NCI-H345 treated with DMSO at 0.1 percent for 48 hours (cell line): Measurements from ENCODE around the gene HIVEP3.
A peak's percentile ranks its signal among the peaks of the same experiment; 100 is the strongest.

ENCODE experiments used
- DNase-seq: peaks from one replicate; lab custom pipeline; 2025; ENCODE audit not compliant: unreplicated experiment; lab: John Stamatoyannopoulos, UW

HIVEP3 gene

DNA sequence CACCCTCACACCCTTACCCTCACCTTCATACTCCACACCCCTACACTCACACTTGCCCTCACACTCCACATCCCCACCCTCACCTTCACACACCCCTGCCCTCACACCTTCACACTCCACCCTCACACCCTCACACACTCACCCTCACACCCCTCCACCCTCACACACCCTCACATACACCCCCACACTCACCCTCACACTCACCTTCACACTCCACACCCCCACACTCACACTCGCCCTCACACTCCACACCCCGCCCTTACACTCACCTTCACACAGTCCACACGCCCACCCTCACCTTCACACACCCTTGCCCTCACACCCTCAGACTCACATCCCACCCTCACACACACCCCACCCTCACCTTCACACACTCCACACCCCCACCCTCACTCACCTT, 390.6 kb downstream of the HIVEP3 start:
- no peak for DNase-seq

DNA sequence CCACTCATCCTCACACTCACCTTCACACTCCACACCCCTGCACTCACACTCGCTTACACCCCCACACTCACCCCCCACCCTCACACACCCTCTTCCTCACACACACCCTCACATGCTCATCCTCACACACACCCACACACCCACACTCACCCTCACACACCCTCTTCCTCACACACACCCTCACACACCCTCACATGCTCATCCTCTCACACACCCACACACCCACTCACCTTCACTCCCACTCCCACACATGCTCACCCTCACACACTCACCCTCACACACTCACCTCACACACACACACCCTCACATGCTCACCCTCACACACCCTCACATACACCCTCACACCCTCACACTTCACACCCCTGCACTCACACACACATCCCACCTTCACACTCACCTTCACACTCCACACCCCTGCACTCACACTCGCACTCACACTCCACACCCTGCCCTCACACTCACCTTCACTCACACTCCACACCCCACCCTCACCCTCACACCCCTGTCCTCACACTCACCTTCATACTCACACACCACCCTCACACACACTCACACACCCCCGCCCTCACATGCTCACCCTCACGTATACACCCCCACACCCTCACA, 391.7 kb downstream of the HIVEP3 start:
- no peak for DNase-seq

DNA sequence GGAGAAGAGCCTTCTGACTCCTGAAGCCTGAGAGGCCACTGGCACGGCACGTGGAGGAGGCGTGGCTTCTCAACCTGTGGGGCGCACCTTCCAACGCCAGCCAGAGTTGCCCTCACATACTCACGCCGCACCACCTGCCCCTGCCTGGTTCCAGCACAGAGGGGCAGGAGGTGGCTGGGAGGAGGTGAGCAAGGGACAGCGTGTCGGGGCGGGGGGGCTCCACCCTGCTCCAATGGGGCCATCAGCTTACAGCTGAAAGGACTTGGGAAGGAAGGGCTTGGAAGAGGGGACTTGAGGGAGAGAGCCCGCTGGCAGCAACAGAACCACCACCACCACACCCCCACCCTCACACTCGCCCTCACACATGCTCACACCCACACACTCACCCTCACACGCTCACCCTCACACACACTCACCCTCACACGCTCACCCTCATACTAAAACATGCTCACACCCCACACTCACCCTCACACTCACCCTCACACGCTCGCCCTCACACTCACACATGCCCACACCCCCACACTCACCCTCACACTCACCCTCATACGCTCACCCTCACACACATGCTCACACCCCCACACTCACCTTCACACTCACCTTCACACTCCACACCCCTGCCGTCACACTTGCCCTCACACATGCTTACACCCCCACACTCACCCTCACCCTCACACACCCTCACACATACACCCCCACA, 392.7 kb downstream of the HIVEP3 start:
- no peak for DNase-seq

DNA sequence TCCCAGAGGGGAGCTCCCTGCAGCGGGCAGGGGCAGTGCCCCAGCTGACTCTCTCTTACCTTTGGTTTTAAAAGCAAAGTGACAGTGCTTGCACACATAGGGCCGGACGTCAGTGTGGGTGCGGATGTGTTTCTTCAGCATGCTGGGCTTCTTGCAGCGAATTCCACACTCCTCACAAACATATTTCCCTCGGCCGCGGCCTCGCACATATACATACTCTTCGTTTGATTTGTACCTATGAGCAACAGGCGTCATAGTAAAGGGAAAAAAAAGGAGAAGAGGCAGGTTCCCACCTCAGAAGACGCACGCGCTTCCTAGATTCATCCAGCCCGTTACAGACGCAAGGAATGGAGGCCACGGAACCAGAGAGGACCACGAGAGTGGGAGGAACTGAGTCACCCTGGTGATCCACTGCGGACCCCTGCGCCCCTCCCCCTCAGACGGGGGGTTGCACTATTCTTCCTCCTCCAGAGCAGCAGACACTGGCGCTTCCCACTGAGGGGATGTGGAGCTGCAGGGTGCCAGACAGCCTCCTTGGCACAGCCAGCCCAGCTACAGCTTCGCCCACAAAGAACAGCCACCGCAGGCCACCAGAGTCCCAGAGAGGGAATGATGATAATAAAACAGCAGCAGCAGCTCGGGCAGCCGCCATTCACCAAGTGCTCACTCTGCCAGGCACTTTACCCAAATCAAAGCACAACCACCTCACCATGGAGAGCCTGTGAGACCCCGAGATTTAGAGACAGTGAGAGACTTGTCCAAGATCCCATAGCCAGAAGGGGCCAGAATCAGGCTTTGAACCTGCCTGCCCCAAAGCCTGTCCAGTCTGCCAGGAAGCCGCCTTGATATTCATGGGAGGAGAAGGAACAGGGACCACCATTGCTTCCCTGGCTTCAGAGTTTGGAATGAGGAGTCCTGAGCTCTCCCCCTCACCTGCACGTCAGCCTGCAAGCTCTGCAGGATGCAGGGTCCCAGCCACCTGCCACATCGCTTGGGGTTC, 393.7 kb downstream of the HIVEP3 start:
- no peak for DNase-seq

DNA sequence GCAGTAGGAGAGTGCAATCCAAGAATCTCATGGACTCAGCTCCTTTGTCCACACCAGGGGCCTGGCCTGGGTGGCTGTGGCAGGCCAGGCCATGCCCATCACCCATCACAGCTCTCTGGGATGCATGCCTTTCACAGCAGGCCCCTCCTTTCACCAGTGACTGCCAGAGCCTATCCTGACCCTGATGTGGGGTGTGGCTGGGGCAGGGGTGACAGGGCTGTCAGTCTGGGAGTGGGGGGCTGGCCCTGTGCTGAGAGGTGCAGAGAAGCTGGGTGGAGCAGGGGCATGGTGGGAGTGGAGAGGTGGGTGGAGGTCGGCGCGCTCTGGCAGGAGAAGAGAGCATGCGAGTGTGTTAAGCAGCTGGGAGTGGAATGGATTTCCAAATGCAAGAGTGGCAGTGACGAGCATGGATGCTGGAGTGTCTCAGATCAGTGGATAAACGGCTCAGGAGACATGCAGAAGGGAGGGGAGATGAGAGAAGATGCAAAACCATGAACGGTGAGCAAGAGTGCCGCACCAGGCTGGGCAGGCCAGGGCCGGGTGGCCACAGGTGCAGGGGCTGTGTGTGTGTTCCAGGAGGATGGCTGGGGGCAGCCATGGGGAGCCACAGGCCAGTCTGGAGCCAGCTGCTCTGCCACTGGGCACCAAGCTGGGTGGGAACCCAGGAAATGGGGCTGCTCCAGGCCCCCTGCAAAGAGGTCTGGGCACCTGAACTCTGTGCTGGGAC, 394.6 kb downstream of the HIVEP3 start:
- DNase-seq = no peak

DNA sequence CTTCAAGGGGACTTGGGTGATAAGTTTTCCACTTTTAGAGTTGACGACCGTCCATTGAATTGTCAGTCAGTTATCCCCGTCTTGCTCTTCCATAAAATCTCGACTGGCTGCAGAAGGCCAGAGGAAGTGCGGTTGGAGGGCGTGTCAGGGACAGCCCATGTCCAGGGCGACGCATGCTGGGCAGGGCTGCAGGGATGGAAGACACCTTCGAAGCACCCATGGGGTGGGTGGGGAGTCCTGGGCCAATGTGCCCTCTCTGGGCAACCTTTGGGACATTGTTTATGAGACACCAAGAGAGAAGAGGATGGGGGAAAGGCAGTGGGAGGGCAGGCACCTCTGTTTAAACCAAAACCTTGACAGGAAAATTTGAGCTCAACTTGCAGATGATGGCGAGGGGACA, 395.7 kb downstream of the HIVEP3 start:
- no peak for DNase-seq

DNA sequence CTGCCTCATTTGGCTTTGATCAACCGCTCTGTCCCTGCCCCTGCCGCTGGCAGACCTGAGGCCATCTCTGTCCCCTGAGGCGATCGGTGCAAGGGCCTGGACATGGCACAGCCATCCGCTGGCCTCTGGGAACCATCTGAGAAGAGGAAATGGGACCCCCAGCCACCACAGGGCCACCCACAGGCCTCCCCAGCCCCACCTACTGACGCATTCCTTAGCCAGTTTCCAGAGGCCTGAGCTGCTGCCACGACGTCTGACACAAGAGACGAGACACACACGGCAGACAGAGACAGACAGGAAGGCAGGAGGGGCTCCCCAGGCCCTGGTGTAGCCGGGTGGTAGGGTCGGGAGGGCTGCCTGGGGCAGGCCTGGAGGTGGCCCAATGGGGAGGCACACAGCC, 397.0 kb downstream of the HIVEP3 start:
- no peak for DNase-seq

DNA sequence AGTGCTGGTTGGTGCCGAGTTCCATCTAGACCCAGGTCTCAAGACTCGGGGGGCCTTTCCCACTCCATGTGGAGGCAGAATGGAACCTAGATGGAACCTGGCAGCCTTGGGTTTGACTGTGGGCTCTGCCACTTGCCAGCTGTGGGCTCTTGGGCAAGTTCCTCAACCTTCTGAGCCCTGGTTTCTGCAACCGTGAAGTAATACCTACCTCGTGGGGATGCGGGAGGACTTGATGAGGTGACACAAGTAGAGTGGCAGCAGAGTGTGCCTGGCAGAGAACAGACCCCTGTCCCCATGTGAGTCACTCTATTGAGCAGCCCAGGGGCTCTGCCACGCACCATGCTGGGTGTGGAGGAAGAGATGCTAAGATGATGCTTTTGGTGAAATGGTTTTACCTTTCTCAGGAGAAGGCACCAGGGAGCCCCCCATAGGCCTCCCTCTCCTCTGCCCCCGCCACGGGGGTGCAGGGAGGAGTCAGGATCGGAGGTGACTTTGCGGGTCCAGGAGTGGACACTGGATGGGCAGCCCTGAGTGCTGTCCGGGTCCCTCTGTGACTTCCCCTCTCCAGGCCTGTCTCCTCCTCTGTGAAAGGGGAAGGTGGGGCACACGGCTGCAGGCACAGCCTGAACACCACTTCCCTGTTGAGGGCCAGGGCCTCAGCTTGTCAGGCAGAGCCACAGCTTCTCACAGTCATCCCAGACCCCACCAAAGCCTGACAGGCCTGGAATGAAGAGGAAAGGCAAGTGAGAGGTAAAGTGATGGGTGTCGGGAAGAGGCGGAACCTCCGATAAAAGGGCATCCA, 397.6 kb downstream of the HIVEP3 start:
- DNase-seq = no peak

DNA sequence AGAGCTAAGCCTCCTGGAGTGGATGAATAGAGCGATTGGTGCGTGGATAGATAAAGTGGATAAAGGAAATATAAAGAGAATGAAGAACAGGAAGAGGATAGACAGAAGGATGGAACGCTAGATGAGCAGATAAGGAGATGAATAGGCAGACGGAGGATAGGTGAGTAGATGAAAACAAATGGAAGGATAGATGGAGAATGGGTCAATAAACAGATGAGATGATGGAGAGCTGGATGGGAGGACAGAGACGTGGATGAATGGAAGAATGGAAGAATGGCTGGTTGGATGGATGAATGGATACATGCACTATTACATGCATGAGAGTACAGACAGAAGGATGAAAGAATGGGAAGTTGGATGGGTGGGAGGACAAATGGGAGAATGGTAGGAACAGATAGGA, 399.1 kb downstream of the HIVEP3 start:
- DNase-seq = no peak

DNA sequence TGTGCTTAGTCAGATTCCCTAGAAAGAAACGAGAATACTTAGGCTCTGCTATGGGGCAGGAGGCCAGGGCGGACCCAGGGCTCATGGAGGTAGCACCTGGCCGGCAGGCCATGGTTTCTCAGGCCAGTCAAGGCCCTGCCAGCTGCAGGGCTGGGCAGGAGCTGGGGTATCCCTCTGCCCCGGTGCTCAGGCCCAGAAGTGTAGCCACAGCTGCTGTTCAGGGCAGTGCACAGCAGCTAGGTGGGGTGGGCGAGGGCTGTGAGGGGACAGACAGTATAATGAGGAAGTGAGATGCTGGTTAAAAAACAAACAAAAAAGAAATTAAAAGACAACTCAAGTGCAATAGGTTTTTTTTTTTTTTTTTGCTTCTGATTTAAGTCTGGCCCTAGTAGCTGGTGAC, 400.3 kb downstream of the HIVEP3 start:
- no peak for DNase-seq

DNA sequence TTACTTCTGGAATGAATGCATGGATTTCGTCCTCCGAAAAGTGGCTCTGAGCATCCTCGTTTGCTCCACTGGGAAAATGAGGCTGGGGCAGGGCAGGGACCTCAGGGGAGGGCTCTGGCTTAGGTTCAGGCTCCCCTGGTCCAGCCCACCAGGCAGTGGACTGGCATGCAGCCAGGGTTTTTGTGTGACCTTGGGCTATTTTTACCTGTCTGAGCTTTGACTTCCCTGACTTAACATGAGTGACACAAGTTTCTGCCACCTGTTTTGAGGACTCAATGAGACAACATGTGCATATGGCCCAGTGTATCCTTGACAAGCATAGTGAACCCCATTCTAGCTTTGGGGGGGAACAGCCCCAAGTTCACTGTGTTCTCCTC, 401.7 kb downstream of the HIVEP3 start:
- DNase-seq = no peak

DNA sequence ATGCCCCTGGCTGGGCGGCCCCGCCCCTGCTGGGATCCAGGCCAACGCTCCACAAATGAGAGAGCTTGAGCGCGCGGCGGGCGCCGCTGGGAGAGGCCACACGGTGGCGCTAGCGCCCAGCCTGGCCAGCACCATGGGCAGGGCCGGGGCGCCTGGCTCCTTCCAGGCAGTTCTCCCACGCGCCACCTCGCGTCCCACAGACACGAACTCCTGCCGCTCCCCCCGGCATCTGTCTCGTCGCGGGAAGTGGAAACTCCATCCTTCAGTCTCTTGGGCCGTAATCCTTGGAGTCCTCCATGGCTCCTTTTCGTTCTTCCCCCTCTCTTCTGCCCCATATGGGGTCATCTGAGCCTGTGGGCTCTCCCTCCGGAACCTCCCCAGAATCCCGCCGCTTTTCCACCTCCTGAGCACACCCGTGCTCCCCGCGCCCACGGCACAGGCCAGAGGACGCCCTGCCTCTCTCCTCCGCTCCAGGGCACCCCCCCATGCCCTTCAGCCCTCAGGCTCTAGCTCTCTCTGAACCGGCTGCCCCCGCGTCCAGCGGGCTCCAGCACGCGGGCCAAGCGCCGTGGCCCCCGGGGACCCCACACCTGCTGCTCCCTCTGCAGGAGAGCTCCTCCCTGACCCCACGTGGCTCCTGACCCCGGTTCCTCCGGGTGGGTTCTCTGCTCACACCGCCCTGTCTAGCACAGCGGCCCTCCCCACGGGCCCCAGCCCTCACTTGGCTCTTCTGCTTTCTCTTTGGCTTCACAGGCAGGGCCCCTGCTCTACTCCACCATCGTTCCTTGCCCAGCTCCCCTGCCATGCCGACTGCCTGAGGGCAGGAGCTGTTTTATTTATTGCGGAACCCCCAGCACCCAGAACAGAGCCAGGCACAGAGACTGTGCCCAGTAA, 402.3 kb downstream of the HIVEP3 start:
- DNase-seq = peak; percentile 69

DNA sequence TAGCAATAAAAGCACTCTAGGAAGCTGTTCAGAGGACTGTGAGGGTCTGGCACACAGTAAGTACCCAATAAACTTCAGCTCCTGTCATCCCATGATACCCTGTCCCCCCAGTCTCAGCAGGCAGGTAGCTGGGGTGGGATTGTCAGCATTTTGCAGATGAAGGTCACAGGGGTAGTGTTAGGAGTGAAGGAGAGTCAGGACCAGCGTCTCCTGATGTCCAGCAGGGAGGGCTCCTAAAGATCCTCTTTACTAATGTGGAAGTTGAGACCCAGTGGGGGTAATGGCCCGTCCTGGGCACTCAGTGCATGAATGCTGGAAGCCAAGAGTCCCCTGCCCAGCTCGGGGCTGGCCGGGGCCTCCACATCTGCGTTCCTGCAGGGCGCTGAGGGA, 402.9 kb downstream of the HIVEP3 start:
- DNase-seq = no peak

DNA sequence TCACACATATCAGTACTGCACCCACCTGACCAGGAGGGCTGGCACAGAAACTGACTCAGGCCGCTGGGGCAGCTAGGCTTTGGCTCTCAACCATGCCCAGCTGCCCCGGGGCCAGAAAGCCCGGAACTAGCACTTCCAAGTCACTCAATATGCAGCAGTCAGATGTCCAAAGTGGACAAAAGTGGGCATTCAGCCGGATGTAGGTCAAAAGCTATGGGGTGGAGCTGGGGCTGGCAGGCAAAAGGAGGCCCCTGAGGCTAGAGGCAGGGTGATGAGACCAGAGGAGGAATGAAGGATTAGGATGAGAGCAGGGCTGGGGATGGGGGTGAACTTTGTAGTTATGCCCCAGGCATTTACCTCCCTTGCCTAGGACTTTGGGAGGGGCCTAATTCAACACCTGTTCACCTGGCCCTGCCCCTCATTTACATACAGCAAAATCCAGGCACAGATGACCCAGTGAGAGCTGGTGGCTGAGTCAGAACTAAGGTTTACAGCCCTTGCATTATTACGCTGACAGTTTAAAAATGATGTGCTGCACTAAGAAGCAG, 403.5 kb downstream of the HIVEP3 start:
- no peak for DNase-seq

DNA sequence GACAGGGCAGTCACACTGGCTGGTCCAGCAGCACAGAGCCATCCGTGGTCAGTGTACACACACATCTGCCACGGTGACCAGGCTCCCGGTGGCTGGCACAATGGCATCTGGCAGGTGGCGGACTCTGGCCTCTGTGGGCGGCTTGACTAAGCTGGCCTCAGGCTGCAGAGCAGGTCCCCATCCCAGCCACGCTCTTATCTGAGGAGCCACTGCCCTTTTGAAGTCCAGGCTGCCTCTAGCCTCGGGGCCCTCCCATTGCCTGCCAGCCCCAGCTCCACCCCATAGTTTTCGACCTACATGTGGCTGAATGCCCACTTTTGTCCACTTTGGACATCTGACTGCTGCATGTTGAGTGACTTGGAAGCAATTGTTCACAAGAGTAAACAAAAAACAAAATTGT, 404.3 kb downstream of the HIVEP3 start:
- no peak for DNase-seq

DNA sequence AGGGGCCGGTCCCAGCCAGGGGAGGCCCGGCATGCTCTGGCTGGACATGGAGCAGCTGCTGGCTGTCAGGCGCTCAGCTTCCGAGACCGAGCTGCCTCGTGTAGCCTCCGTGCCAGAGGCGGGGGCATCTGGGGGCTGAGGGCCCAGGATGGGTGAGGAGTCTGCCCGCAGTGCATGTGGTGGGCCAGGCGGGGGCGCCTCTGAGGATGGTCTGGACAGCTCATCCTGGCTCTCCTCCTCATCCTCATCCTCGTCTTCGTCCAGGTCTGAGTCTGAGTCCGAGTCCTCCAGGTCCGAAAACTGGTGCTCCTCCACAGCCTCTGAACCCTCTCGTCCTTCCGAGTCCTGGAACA, 405.4 kb downstream of the HIVEP3 start:
- DNase-seq = no peak

DNA sequence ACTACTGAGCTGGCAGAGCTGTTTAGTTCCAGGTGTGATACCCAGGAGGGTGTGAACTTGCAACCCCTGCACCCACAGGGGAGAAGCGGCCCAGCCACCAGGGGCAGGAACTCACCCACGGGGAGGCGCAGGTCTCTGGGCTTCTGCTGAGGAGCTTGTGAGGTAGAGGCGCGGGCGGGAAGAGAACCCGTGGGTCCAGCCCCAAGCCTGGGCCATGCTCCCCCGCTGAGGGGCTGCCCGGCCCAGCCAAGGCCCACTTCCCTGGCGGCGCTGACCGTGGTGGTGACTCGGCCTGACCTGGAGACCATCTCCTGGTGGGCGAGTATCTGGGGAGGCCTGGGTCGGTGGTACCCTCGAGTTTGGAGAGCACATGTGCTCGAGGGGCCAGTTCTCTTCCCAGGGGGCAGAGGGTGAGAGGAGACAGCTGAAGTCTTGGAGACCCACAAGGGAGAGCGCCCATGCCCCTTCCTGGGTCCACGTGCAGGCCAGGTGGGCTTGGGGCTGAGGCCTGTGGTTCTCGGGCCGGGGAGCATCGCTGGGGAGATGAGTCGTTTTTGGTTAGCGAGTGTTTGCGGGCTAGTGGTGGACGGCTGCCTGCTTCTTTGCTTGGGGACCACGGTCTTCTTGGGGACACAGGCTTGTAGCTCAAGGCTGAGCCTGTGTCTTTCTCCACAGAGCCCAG, 405.9 kb downstream of the HIVEP3 start:
- DNase-seq = no peak

DNA sequence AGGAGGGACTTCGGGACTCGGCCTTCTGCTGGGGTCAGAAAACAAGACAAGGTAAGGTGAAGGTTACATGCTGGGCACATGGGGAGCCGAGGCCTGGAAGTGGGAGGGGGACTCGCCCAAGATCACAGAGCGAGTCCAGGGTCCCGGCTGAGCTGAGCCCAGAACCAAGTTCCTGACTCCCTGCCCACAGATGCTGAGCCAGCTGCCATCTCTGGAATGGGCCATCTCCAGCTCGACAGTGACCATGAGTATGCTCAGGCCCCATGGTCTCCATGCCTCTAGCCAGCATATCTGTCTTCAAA, 407.5 kb downstream of the HIVEP3 start:
- no peak for DNase-seq
